Ramos (cell line): Measurements from ENCODE around the gene RAE1.

ENCODE experiments used
- in situ Hi-C: fragments of 300-500 bp; cut with MboI; formaldehyde crosslinking; loops from one replicate; pipeline ENCODE4 v1.14.3; 2022; ENCODE audit warnings: low sequenced_read_pairs; ENCODE audit not compliant: unreplicated experiment

RAE1 gene, protein sequence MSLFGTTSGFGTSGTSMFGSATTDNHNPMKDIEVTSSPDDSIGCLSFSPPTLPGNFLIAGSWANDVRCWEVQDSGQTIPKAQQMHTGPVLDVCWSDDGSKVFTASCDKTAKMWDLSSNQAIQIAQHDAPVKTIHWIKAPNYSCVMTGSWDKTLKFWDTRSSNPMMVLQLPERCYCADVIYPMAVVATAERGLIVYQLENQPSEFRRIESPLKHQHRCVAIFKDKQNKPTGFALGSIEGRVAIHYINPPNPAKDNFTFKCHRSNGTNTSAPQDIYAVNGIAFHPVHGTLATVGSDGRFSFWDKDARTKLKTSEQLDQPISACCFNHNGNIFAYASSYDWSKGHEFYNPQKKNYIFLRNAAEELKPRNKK

GRCh38 chr20:57351042-57351783 lies at the start of gene RAE1:
Gene RAE1, plus strand, starts transcription at chr20:57351255. Its CDS starts 2,784 bp downstream, at chr20:57354039.
- in situ Hi-C loops = loop anchor here (25.0 kb wide), 1 partner anchor 861 kb away; no protein-coding TSS in a partner anchor

- in situ Hi-C loops = no loop called here
These were observed 44.3 kb upstream of the RAE1 start for GRCh38 chr20:57306747-57307146.

DNA sequence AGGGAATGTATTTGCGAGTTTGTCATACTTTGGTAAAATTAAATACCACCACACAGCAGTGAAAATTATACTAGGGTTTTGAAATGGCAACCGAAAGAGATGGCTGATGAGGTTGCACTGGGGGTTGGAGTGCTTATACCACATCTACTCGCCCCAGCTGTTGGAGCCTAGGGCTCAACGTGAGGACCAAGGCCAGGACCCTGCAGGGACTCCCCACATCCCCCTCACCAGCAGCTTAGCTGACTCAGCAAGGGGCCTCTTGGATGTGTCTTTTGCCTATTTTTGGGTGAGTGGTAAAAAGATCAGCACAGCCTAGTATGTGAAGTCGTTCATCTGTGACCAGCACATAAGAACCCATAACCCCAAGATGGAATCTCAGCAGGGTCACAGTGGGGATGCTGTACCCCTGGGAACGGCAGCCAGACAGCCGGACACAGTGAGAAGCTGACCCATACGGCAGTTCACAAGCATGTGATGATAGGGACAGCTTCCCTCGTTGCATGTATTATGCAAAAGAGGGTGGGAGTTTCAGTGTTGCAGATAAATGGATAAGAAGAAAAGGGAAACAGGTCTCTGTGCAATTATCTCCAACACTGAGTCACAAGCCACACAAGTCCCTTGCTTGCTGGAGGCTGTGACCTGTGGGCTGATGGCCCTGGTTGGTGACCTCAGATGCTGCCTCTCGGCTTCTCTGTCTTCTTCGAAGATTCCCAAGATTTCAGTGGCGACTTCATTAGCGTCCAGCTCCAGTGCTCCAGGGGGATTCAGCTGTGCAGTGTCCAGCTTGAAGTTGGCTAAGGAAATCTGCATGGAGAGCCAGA lies 42.4 kb upstream of the RAE1 start:
- in situ Hi-C loops = no loop called here

DNA sequence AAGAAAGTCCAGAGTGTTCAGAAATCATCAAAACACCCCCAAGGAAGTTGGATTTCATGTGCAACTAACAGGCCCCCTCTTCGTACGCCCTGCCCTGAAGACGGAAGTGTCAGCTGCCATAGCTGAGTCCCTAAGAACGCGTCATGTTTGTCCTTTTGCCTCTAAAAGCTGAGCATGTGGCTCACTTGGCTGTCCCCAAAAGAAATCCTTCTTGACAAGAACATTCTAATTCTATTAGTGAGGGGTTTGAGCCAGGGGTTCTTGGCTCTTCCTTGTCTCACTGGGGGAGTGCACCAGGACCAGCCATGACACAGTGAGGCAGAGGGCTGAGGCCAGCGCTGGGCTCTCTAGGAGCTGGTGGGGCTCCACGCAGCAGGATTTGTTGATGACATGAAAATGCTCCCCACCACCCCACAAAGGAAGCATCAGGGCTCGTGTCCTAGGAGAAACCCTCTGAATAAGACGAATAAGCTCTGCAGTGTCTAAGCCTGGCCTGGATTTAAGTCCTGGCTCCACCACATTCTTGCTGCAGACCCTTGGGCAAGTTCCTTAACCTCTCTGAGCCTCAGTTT lies 41.4 kb upstream of the RAE1 start:
- in situ Hi-C loops = no loop called here

DNA sequence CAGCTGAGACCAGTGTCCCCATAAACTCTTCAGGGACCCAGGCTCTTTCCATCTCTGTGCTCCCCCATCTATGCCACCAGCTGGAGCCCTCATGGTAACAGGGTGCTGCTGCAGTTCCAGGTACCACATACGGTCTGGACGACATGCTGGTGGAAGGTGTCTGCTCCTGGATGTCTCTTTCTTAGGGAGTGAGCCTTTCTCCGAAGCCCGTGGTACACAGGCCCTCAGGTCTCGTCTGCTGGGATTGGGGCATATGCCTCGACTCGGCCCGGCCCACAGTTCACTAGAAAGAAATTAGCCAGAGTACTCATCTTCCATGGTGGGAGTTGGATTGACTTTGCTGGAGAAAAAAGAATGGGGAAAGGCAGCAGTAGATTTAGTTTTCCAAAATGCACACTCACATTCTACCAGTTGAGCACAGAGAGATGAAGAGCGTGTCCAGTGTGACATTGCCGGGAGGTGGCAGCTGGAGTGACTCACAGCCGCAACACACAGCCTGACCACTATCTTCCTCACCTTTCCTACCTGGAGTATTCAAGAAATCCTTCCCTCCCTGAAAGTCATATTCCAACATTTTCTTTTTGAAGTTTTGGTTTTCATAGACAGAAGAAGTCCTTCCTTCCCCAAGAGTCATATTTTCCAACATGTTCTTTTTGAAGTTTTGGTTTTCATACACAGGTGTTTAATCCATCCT lies 40.1 kb upstream of the RAE1 start:
- in situ Hi-C loops = no loop called here

DNA sequence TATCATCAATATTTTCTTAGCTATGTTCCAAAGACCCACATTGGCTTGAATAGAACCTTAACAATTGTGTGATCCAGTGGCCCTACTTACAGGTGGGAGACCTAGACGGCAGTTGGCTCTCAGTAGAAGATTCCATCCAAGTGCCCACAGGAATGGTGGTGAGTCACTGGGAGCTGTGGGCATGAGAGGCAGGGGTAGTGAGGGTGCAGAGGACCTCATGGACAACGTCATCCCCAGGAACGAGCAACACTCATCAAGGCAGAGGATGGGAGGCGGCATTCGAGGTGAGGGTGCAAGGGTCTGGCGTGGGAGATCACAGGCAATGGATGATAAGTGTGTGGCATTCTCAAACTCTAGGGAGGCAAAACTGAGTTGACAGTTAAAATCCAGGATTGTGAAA lies 38.9 kb upstream of the RAE1 start:
- in situ Hi-C loops = no loop called here

GRCh38 chr20:57313230-57313629 lies 37.8 kb upstream of the RAE1 start:
- in situ Hi-C loops = no loop called here

DNA sequence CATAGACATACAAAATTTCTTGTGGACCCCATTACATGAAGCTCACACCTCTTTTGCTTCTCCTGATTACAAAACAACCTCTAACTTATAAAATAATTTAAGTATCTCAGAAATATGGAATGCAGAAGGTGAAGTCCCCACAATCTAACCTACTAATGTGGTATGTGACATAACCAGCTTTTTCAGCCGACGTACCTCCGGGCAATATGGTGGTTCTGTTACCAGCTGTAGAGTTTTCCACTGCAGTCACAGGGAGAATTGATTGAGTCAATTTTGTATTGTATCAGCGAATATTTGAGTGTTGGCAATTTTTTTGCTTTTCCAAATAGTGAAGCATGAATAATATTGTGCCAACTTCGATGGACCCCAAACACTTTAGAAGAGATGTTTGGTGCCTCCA lies 37.1 kb upstream of the RAE1 start:
- in situ Hi-C loops = no loop called here

DNA sequence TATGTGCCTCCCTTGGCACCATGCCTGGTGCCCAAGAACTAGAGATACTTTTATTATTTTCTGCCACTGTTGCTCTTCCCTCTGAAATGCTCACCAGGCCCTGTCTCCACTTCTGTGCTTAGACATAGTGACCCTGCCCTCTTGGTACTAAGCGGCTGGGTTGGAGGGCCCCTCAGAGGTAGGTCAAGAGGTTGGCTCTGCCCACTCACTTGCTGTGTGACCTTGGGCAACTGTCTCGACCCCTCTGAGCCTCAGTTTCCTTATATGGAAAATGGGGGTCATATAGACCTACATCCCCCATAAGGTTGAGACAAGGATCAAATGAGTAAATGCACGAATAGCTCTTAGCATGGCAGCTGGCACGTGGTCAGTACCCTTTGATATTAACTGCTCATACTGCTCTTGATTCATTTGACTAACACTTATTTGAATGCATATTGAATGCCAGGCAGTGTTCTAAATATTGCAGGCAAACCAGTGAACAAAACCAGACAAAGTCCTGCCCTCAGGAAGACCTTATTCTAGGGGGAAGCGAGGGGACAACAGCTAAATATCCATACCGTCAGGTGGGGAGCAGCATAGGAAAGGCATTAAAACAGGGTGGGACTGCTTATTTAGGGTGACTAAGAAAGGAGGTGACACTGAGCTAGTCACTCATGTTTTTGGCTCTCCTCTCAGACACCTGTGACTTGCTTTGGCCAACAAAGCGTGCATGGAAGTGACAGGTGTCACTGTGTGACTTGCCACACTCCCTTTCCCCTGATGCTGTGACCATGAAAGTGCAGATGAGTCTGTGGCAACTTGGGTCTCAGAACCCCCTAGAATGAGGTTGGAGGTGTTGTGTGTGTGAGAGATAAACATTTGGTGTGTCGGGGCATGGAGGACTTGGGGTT lies 35.7 kb upstream of the RAE1 start:
- in situ Hi-C loops = no loop called here

GRCh38 chr20:57315976-57316480 lies 35.0 kb upstream of the RAE1 start:
- in situ Hi-C loops = no loop called here

- in situ Hi-C loops = no loop called here
These were observed 34.3 kb upstream of the RAE1 start for GRCh38 chr20:57316795-57317201.

- in situ Hi-C loops = no loop called here
These were observed 33.7 kb upstream of the RAE1 start for GRCh38 chr20:57317316-57317788.

GRCh38 chr20:57317789-57318371 lies 33.2 kb upstream of the RAE1 start:
- in situ Hi-C loops = no loop called here

GRCh38 chr20:57319584-57319983 lies 31.5 kb upstream of the RAE1 start:
- in situ Hi-C loops = no loop called here

DNA sequence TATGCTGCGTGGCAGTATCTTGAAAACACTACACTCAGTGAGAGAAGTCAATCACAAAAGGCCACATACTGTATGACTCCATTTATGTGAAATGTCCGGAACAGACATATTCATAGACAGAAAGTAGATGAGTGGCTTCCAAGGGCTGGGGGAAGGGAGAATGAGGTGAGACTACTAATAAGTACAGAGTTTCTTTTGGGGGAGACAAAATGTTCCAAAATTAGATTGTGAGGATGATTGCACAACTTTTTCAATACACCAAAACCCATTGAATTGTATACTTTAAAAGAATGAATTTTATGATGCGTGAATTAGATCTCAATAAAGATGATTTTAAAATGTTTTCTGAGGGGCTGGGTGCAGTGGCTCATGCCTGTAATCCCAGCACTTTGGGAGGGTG lies 30.7 kb upstream of the RAE1 start:
- in situ Hi-C loops = no loop called here

GRCh38 chr20:57321142-57321541 lies 29.9 kb upstream of the RAE1 start:
- in situ Hi-C loops = no loop called here

- in situ Hi-C loops = no loop called here
These were observed 28.6 kb upstream of the RAE1 start for GRCh38 chr20:57322476-57322875.

- in situ Hi-C loops = no loop called here
These were observed 28.0 kb upstream of the RAE1 start for GRCh38 chr20:57323034-57323433.
